B cell (primary cell): ENCODE measurements around the gene TOPBP1. TPM values are rescaled to one million over a fixed set of nuclear protein-coding genes. Genes with fewer than 3 reads are reported as not detected.

Experiments used
- ATAC-seq: fragments of 200-7000 bp; cut with Tn5 transposase; one replicate; pipeline ENCODE4 v1.10.0; 2021; ENCODE audit warnings: low read depth, mild to moderate bottlenecking, moderate number of reproducible peaks, moderate library complexity
- CTCF ChIA-PET: fragments of 350-600 bp; sonication (Branson Sonifier 250); formaldehyde crosslinking; loops from one replicate; lab custom pipeline; 2021; ENCODE audit warnings: antibody characterized with exemption, inconsistent platforms; lab: Charles Lee
- POLR2A ChIA-PET: fragments of 350-600 bp; sonication (Branson Sonifier 250); formaldehyde crosslinking; loops from one replicate; lab custom pipeline; 2021; ENCODE audit warnings: antibody characterized with exemption; lab: Charles Lee
- DNase-seq: peaks from one replicate; pipeline ENCODE4 v3.0.0; 2013
- H2AFZ ChIP-seq: 2 replicates; pipeline ENCODE4 v1.6.1; 2012; ENCODE audit warnings: mild to moderate bottlenecking, low read depth, low read length; ENCODE audit not compliant: insufficient read depth, poor library complexity, severe bottlenecking
- H3K27ac ChIP-seq, 2 donors: 1 replicate in 1 of 2; 2 replicates in 1 of 2; pipeline ENCODE4 v1.5.1; 2012 to 2013; ENCODE audit warnings: low read length in 2 of 2, mild to moderate bottlenecking in 2 of 2, moderate library complexity in 1 of 2
- H3K27me3 ChIP-seq, 4 experiments: fragments of 200-600 bp in 1 of 4; sonication (generic) in 1 of 4; replicated peaks in 1 of 4; 1 replicate in 2 of 4; 2 replicates in 2 of 4; pipeline versions ENCODE4 v1.6.1 to v1.7.0; 2013 to 2016; ENCODE audit warnings: low read length in 3 of 4, mild to moderate bottlenecking in 2 of 4, mixed read lengths in 1 of 4, moderate library complexity in 1 of 4; ENCODE audit not compliant: insufficient read depth in 4 of 4, control insufficient read depth in 3 of 4; ENCODE audit errors: control extremely low read depth in 1 of 4
- H3K36me3 ChIP-seq, 2 experiments: replicated peaks in 1 of 2; 1 replicate in 1 of 2; 2 replicates in 1 of 2; pipeline versions ENCODE4 v1.6.1 to v1.7.1; 2013; ENCODE audit warnings: low read length in 1 of 2; ENCODE audit not compliant: insufficient read depth in 2 of 2, control insufficient read depth in 1 of 2; ENCODE audit errors: control extremely low read depth in 1 of 2, extremely low read depth in 1 of 2
- H3K4me1 ChIP-seq, 2 donors: fragments of 200-600 bp in 1 of 2; sonication (generic) in 1 of 2; 1 replicate in 1 of 2; 2 replicates in 1 of 2; pipeline versions ENCODE4 v1.5.1 to v1.6.1; 2013 to 2017; ENCODE audit warnings: low read length in 2 of 2; ENCODE audit not compliant: control insufficient read depth in 2 of 2, insufficient read depth in 2 of 2
- H3K4me2 ChIP-seq: replicated peaks from 2 replicates; pipeline ENCODE3; 2012; ENCODE audit warnings: mild to moderate bottlenecking, low read depth, low read length; ENCODE audit not compliant: poor library complexity, severe bottlenecking
- H3K4me3 ChIP-seq, 5 experiments: fragments of 200-600 bp in 1 of 5; sonication (generic) in 1 of 5; 1 replicate in 3 of 5; 2 replicates in 2 of 5; pipeline versions ENCODE4 v1.5.1 to v1.7.0; 2011 to 2016; ENCODE audit warnings: low read length in 4 of 5, mild to moderate bottlenecking in 4 of 5, low read depth in 2 of 5, control low read depth in 1 of 5, moderate library complexity in 1 of 5; ENCODE audit not compliant: insufficient read depth in 1 of 5; ENCODE audit errors: control extremely low read depth in 1 of 5, extremely low read depth in 1 of 5
- H3K79me2 ChIP-seq: fragments of 200-600 bp; sonication (generic); one replicate; pipeline ENCODE4 v1.6.0; 2016; ENCODE audit warnings: low read length; ENCODE audit not compliant: control insufficient read depth, insufficient read depth
- H3K9ac ChIP-seq: fragments of 200-600 bp; sonication (generic); 2 replicates; pipeline ENCODE4 v1.6.1; 2017; ENCODE audit warnings: mild to moderate bottlenecking, low read length, moderate library complexity
- H3K9me3 ChIP-seq, 3 donors: one replicate each; pipeline versions ENCODE4 v1.6.1 to v1.7.1; 2013; ENCODE audit warnings: low read length in 2 of 3; ENCODE audit not compliant: control insufficient read depth in 2 of 3, insufficient read depth in 1 of 3; ENCODE audit errors: control extremely low read depth in 1 of 3
- H4K20me1 ChIP-seq: 2 replicates; pipeline ENCODE4 v1.6.0; 2012; ENCODE audit warnings: mild to moderate bottlenecking, low read length; ENCODE audit not compliant: insufficient read depth, control insufficient read depth, poor library complexity, severe bottlenecking
- H3K27ac Mint-ChIP-seq: one replicate; pipeline ENCODE4 v1.8.0; 2021; ENCODE audit warnings: mixed read lengths
- H3K27me3 Mint-ChIP-seq: one replicate; pipeline ENCODE4 v1.8.0; 2021; ENCODE audit warnings: mixed read lengths
- H3K4me1 Mint-ChIP-seq: one replicate; pipeline ENCODE4 v1.8.0; 2021; ENCODE audit warnings: mixed read lengths
- H3K4me3 Mint-ChIP-seq: one replicate; pipeline ENCODE4 v1.8.0; 2021; ENCODE audit warnings: mixed read lengths
- H3K9me3 Mint-ChIP-seq: one replicate; pipeline ENCODE4 v1.8.0; 2022; ENCODE audit warnings: mixed read lengths; ENCODE audit not compliant: insufficient read depth
- CTCF ChIP-seq: fragments of 200-600 bp; IDR thresholded peaks from one replicate; pipeline ENCODE4 v1.8.0; 2022; ENCODE audit warnings: antibody characterized with exemption, mild to moderate bottlenecking
- EZH2 ChIP-seq: IDR thresholded peaks from 2 replicates; pipeline ENCODE4 v1.6.1; 2012; ENCODE audit warnings: borderline replicate concordance, low read depth, mild to moderate bottlenecking, moderate library complexity, low read length; ENCODE audit not compliant: insufficient read depth, poor library complexity, severe bottlenecking
- WGBS: methylation state at CpG from one replicate; pipeline ENCODE4 v1.1.5; 2013; ENCODE audit warnings: missing lambda C conversion rate; ENCODE audit not compliant: insufficient coverage; 5-methylcytosine and 5-hydroxymethylcytosine counted together
- intact Hi-C: fragments of 100-400 bp; cut with micrococcal nuclease; formaldehyde crosslinking; loops from one replicate; pipeline ENCODE4 v1.10.0; 2022
- polyA plus RNA-seq: library from polyadenylated mRNA; depleted of rRNA; stranded (reverse); fragments of >200 nt; gene quantifications from 2 replicates; pipeline ENCODE4 v1.2.3, GENCODE V29; 2012
- total RNA-seq, 2 donors: library from RNA; stranded (reverse); fragments of 120-200 nt in 1 of 2; gene quantifications; 1 replicate in 1 of 2; 2 replicates in 1 of 2; pipeline versions ENCODE4 v1.2.3 to v1.2.4, GENCODE V29; 2013 to 2022

Gene TOPBP1
- total and polyA plus RNA-seq, 2 donors (not counting 1 experiment from before 2014, with no cell fraction given): 34.2 to 53.7 TPM

GRCh38 chr3:133643611-133644010 lies 18.1 kb downstream of the TOPBP1 start:
- Histone ChIP-seq H3K36me3 (peaks cover 4 to 63% of the 10 kb centered on the region in 2 experiments), H3K27ac (no peak overlapping the region), H3K79me2 (peaks cover 2% of the 10 kb centered on the region), H4K20me1 (no peaks in the 10 kb centered on the region), H3K9me3 (no peaks in the 10 kb centered on the region), H3K9ac (no peak overlapping the region), H3K27me3 (no peaks in the 10 kb centered on the region), H2AFZ (no peak overlapping the region), H3K4me3 (no peak overlapping the region), H3K4me2 (no peak overlapping the region), H3K4me1 (no peaks in the 10 kb centered on the region)
- no peaks in the 10 kb centered on the region for H3K4me1 Mint-ChIP-seq
- no peaks in the 10 kb centered on the region for H3K9me3 Mint-ChIP-seq
- ChIA-PET CTCF (no interaction called here), POLR2A (no interaction called here)
- no peaks in the 10 kb centered on the region for H3K27me3 Mint-ChIP-seq
- intact Hi-C loops: no loop called here
- ATAC-seq (no peak), DNase-seq (no peak)
- H3K27ac Mint-ChIP-seq: no peak overlapping the region
- no peak for TF ChIP-seq CTCF
- TF ChIP-seq EZH2: no peak
- 100% methylated on average over 2 of the region's 2 CpGs for WGBS
- no peak overlapping the region for H3K4me3 Mint-ChIP-seq

- Histone ChIP-seq H3K9ac (no peak overlapping the region), H3K36me3 (peaks cover 4 to 66% of the 10 kb centered on the region in 2 experiments), H3K27ac (no peak overlapping the region), H3K4me2 (no peak overlapping the region), H3K9me3 (no peaks in the 10 kb centered on the region), H3K4me3 (no peak overlapping the region), H3K27me3 (no peaks in the 10 kb centered on the region), H4K20me1 (no peaks in the 10 kb centered on the region), H3K79me2 (peaks cover 2% of the 10 kb centered on the region), H2AFZ (no peak overlapping the region), H3K4me1 (no peaks in the 10 kb centered on the region)
- ChIA-PET POLR2A (no interaction called here), CTCF (no interaction called here)
- ATAC-seq (no peak), DNase-seq (no peak)
- no peaks in the 10 kb centered on the region for H3K27me3 Mint-ChIP-seq
- no peaks in the 10 kb centered on the region for H3K9me3 Mint-ChIP-seq
- no peaks in the 10 kb centered on the region for H3K4me1 Mint-ChIP-seq
- no peak overlapping the region for H3K4me3 Mint-ChIP-seq
- intact Hi-C loops: no loop called here
- TF ChIP-seq EZH2 (no peak), CTCF (no peak)
- WGBS: 83% methylated on average over 1 of the region's 4 CpGs
- H3K27ac Mint-ChIP-seq: no peak overlapping the region
Measured at GRCh38 chr3:133641254-133641653, 20.5 kb downstream of the TOPBP1 start.
